BJ (cell line): ENCODE data around the gene UNC50. TPM values are rescaled to one million over a fixed set of nuclear protein-coding genes. Genes with fewer than 3 reads are reported as not detected.
A peak's percentile ranks its signal among the peaks of the same experiment; 100 is the strongest.

Experiments used
- CTCF ChIA-PET: fragments of 350-600 bp; formaldehyde crosslinking; extraction: SDS; loops from one replicate; lab custom pipeline; 2021; ENCODE audit warnings: antibody characterized with exemption, inconsistent platforms; lab: Yijun Ruan, JAX
- POLR2A ChIA-PET: fragments of 300-600 bp; sonication (Branson Sonifier 250); formaldehyde crosslinking; extraction: SDS; loops from one replicate; lab custom pipeline; 2021; ENCODE audit warnings: antibody characterized with exemption; lab: Charles Lee
- DNase-seq: peaks from one replicate; pipeline ENCODE4 v3.0.0-alpha.2; 2011; ENCODE audit warnings: low read depth
- H3K27me3 ChIP-seq: 2 replicates; pipeline ENCODE4 v1.6.0; 2011; ENCODE audit warnings: low read length; ENCODE audit not compliant: control insufficient read depth, insufficient read depth
- H3K36me3 ChIP-seq: 2 replicates; pipeline ENCODE4 v1.5.1; 2011; ENCODE audit warnings: low read length; ENCODE audit not compliant: control insufficient read depth, insufficient read depth
- H3K4me3 ChIP-seq: 2 replicates; pipeline ENCODE4 v1.5.1; 2011; ENCODE audit warnings: low read depth, mild to moderate bottlenecking, control low read depth, low read length
- polyA plus RNA-seq: library from polyadenylated mRNA; depleted of rRNA; stranded (reverse); fragments of >200 nt; gene quantifications from 2 replicates; pipeline ENCODE4 v1.2.3, GENCODE V29; 2011
- TF ChIP-seq, protein P1 (sequence below): IDR thresholded peaks from 2 replicates; pipeline ENCODE4 v1.5.1; 2011; ENCODE audit warnings: low read depth, mild to moderate bottlenecking, control low read depth, inconsistent platforms, low read length, moderate library complexity; ENCODE audit not compliant: insufficient read depth

UNC50 gene
- polyA plus RNA-seq, 1 experiment: 18.3 TPM

DNA sequence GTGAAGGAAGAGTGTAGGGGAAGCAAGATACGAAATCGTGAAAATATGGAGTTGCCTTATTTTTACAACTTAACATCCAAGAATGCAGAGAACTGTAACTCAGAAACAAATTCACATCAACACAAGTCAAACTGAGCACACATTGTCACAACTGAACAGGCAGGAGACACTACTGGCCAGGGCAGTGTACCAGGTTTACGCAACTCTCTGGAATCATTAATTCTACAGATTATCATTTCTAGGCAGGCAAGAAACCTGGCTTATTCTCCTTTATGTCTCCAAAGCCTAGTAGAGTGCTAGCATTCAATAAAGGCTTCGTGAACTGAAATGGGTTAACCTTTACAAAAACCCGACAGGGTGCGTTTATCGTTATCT, 661 bp upstream of the UNC50 start:
- ChIA-PET CTCF (no interaction called here), POLR2A (no interaction called here)
- Histone ChIP-seq H3K27me3 (no peaks in the 10 kb centered on the region), H3K4me3 (peak overlapping the region; percentile 90), H3K36me3 (peaks cover 6% of the 10 kb centered on the region)
- TF ChIP-seq, protein P1, sequence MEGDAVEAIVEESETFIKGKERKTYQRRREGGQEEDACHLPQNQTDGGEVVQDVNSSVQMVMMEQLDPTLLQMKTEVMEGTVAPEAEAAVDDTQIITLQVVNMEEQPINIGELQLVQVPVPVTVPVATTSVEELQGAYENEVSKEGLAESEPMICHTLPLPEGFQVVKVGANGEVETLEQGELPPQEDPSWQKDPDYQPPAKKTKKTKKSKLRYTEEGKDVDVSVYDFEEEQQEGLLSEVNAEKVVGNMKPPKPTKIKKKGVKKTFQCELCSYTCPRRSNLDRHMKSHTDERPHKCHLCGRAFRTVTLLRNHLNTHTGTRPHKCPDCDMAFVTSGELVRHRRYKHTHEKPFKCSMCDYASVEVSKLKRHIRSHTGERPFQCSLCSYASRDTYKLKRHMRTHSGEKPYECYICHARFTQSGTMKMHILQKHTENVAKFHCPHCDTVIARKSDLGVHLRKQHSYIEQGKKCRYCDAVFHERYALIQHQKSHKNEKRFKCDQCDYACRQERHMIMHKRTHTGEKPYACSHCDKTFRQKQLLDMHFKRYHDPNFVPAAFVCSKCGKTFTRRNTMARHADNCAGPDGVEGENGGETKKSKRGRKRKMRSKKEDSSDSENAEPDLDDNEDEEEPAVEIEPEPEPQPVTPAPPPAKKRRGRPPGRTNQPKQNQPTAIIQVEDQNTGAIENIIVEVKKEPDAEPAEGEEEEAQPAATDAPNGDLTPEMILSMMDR: no peak
- no peak for DNase-seq

- peaks cover 9% of the 10 kb centered on the region for H3K36me3 ChIP-seq
- peak overlapping the region; percentile 90 for H3K4me3 ChIP-seq
- CTCF ChIA-PET: interaction anchor here (1.0 kb wide), 1 partner anchor 30 kb away, joined by 3 read pairs; no protein-coding TSS in a partner anchor
- no peak for DNase-seq
- no peaks in the 10 kb centered on the region for H3K27me3 ChIP-seq
- POLR2A ChIA-PET: no interaction called here
- TF ChIP-seq, protein P1: no peak
Measured at GRCh38 chr2:98608962-98609604, 694 bp downstream of the UNC50 start.

DNA sequence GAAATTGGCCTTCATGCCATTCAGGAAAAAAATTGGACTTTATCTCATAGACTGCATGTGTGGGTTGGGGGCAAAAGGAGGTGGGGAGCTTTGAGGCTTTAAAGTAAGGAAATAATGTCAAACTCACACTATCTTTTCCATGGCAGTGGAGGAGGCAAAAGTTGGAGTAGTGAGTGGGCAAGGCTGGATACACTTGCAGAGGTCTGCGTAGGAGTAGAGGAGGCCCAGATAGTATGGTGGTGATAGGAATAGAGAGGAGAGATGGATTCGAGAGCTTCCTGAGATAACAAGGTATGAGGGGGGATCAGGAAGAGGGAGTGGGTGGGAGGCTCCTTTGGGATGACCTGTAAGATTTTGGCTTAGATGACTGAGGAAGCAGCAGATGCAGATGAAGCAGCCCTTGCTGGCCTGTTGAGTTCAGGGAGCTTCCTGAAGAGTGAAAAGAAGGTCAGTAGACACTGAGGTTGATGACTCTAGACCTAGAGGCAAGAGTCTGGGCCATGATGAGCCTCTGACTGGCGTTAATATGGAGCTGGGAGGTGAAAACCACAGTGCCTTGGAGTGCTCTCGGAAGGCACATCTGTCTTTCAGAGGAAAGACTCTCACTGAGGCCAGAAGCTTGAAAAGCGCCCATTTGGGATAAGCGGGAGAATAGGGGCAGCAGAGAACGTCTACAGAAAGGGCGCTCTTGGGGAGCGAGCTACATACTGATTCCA, 5.8 kb downstream of the UNC50 start:
- Histone ChIP-seq H3K27me3 (no peaks in the 10 kb centered on the region), H3K4me3 (no peak overlapping the region), H3K36me3 (peaks cover 21% of the 10 kb centered on the region)
- POLR2A ChIA-PET: no interaction called here
- CTCF ChIA-PET: interaction anchor here (1.0 kb wide), 1 partner anchor 53 kb away, joined by 3 read pairs; no protein-coding TSS in a partner anchor
- TF ChIP-seq, protein P1: no peak
- no peak for DNase-seq

DNA sequence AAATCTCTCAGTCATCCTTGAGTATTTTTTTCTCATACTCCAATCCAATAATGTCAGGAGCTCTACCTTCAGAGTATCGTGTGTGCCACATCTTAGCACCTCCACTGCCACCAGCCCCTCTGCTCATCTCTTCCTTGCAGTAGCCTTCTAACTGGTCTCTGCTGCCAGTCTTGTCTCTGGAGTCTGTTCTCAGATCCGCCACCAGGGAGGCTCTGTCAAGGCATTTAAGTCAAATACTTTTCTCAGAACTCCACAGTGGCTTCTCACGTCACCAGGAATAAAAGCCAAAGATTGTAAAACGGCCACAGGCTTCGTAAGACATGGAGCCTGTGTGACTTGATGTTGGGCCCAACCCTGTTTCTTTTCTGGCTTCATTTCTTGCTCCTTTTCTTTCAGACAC, 7.1 kb downstream of the UNC50 start:
- ChIA-PET POLR2A (no interaction called here), CTCF (interaction anchor here (0.6 kb wide), 1 partner anchor 518 kb away, joined by 3 read pairs; no protein-coding TSS in a partner anchor)
- no peak overlapping the region for H3K4me3 ChIP-seq
- H3K36me3 ChIP-seq: peaks cover 18% of the 10 kb centered on the region
- TF ChIP-seq, protein P1: no peak
- no peaks in the 10 kb centered on the region for H3K27me3 ChIP-seq
- DNase-seq: no peak

DNA sequence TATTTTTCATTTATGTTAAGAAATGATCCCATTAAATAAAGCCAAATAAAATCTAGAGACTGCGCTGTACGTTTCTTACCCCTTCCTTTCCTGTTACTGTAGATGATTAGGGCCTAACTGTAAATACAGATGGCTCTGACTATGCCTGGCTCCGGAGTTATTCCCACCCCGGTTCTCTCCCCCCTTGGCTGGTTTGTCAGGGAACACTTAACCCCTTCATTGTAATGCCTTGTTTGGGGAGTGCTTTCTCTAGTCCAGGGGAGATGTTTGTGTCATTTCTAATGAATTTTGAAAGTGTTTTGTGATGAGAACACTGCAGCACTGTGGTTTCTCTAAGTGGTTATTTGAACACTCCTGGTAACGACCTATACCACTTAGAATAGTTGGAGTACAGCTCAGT, 8.8 kb downstream of the UNC50 start:
- TF ChIP-seq, protein P1: no peak
- H3K36me3 ChIP-seq: peaks cover 17% of the 10 kb centered on the region
- H3K27me3 ChIP-seq: no peaks in the 10 kb centered on the region
- POLR2A ChIA-PET: no interaction called here
- H3K4me3 ChIP-seq: no peak overlapping the region
- no peak for DNase-seq
- CTCF ChIA-PET: no interaction called here
